ENCODE results near the gene TGM4.

The TGM4 gene

DNA sequence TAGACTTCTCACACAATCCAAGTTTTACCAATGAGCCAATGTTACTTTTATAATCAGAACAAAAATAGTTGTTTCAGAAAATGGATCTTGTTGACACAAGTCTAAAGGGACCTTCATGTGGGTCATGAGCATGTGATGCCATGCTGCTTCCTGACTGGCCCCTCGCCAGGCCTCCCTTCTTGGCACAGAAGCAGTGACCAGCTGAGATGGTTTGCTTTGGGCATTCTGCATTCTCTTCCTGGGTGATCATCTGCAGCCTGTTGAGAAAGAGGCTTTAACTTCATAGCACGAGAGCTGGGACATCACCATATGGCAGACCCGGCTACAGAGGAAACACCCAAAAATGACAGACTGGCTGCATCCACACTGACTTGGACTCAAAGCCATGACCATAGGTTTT, 45.7 kb downstream of the TGM4 start:
- Histone ChIP-seq H3K9ac (no peak overlapping the region), H2AFZ (ENCODE audit: low read depth) (no peak overlapping the region), H3K4me2 (no peak overlapping the region), H3K36me3 (ENCODE audit: insufficient read depth) (no peaks in the 10 kb centered on the region), H3K79me2 (ENCODE audit: insufficient read depth, low read depth) (no peaks in the 10 kb centered on the region), H3K4me3 (IDR thresholded peaks at IDR 0.05; ENCODE audit: insufficient read depth, low read depth, low read length) (no peak overlapping the region), H3K4me1 (ENCODE audit: low read depth, poor library complexity, severe bottlenecking) (no peaks in the 10 kb centered on the region), H3K27ac (no peak overlapping the region), H3K27me3 (ENCODE audit: insufficient read depth, low read depth) (no peaks in the 10 kb centered on the region), H4K20me1 (ENCODE audit: insufficient read depth) (no peaks in the 10 kb centered on the region)
- TF ChIP-seq, protein P1, sequence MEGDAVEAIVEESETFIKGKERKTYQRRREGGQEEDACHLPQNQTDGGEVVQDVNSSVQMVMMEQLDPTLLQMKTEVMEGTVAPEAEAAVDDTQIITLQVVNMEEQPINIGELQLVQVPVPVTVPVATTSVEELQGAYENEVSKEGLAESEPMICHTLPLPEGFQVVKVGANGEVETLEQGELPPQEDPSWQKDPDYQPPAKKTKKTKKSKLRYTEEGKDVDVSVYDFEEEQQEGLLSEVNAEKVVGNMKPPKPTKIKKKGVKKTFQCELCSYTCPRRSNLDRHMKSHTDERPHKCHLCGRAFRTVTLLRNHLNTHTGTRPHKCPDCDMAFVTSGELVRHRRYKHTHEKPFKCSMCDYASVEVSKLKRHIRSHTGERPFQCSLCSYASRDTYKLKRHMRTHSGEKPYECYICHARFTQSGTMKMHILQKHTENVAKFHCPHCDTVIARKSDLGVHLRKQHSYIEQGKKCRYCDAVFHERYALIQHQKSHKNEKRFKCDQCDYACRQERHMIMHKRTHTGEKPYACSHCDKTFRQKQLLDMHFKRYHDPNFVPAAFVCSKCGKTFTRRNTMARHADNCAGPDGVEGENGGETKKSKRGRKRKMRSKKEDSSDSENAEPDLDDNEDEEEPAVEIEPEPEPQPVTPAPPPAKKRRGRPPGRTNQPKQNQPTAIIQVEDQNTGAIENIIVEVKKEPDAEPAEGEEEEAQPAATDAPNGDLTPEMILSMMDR (conservative IDR thresholded peaks at IDR 0.05; ENCODE audit: low read depth, low read length): no peak

DNA sequence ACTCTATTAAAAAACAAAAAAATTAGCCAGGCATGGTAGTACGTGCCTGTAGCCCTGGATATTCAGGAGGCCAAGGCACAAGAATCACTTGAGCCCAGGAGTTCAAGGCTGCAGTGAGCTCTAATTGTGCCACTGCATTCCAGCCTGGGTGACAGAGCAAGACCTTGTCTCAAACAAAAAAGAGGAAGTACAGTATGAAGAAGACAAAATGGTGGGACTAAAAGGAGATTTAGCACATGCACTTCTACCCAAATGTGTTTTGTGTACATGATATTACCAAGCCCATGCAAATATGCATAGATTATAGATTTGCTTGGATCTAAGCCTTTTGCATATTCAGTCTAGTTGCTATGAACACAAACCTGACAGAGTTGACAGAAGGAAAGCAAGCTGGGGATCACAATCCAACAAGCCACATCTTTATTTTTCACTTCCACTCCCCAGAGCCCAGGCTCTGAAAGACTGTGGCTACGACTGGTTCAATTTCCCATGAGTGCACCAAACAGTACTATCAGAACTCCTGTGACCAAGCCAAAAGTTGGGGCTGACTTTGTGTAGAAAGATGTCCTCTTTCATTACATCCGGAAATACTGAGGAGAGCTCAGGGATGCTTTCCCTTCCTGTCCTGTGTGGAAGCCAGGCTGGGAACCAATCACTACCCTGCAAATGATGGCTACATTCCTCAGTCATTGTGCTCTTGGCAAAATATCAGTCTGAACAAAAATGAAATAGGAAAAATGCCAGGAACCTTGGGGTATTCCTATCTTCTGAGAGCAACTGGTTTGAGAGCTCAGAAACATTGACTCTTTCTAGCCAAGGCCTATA, 49.4 kb downstream of the TGM4 start:
- no peak overlapping the region for H3K4me2 ChIP-seq
- no peak overlapping the region for H2AFZ ChIP-seq (ENCODE audit: low read depth)
- TF ChIP-seq, protein P1 (conservative IDR thresholded peaks at IDR 0.05; ENCODE audit: low read depth, low read length): no peak
- no peaks in the 10 kb centered on the region for H3K36me3 ChIP-seq (ENCODE audit: insufficient read depth)
- no peaks in the 10 kb centered on the region for H3K27me3 ChIP-seq (ENCODE audit: insufficient read depth, low read depth)
- no peak overlapping the region for H3K27ac ChIP-seq
- no peaks in the 10 kb centered on the region for H3K79me2 ChIP-seq (ENCODE audit: insufficient read depth, low read depth)
- no peaks in the 10 kb centered on the region for H4K20me1 ChIP-seq (ENCODE audit: insufficient read depth)
- no peak overlapping the region for H3K4me3 ChIP-seq (IDR thresholded peaks at IDR 0.05; ENCODE audit: insufficient read depth, low read depth, low read length)
- H3K9ac ChIP-seq: no peak overlapping the region
- no peaks in the 10 kb centered on the region for H3K4me1 ChIP-seq (ENCODE audit: low read depth, poor library complexity, severe bottlenecking)

DNA sequence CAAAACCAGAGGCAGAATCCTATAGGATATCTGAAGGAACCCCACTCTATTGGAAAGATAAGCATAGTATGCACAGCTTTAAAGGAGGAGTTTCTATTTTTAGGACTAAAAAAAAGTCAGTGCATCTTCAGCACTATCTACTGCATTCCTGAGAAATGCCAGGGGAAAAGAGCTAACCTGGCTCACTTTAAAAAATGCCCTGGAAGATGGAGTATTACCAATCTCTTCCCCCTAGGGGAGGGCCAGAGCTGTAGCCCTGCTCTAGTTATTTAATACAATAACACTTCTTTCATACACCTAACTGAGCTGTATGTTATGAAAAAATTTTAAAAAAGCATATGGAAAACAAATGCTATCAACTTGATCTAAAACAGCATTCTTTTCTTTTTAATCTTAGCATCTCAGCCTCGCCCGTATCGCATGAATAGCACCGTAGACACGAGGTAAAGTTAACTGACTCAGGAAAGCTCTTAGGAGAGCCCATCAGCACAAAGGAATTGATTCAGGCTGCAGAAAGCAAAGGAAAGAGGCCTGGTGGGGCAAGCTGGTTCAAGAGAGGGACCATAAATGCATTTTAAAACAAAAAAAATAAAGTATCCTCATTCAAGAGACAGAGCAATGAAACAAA, 50.2 kb downstream of the TGM4 start:
- Histone ChIP-seq H2AFZ (ENCODE audit: low read depth) (no peak overlapping the region), H3K27ac (no peak overlapping the region), H3K36me3 (ENCODE audit: insufficient read depth) (no peaks in the 10 kb centered on the region), H4K20me1 (ENCODE audit: insufficient read depth) (no peaks in the 10 kb centered on the region), H3K4me1 (ENCODE audit: low read depth, poor library complexity, severe bottlenecking) (no peaks in the 10 kb centered on the region), H3K79me2 (ENCODE audit: insufficient read depth, low read depth) (no peaks in the 10 kb centered on the region), H3K27me3 (ENCODE audit: insufficient read depth, low read depth) (no peaks in the 10 kb centered on the region), H3K4me3 (IDR thresholded peaks at IDR 0.05; ENCODE audit: insufficient read depth, low read depth, low read length) (no peak overlapping the region), H3K9ac (no peak overlapping the region), H3K4me2 (no peak overlapping the region)
- TF ChIP-seq, protein P1 (conservative IDR thresholded peaks at IDR 0.05; ENCODE audit: low read depth, low read length): no peak

DNA sequence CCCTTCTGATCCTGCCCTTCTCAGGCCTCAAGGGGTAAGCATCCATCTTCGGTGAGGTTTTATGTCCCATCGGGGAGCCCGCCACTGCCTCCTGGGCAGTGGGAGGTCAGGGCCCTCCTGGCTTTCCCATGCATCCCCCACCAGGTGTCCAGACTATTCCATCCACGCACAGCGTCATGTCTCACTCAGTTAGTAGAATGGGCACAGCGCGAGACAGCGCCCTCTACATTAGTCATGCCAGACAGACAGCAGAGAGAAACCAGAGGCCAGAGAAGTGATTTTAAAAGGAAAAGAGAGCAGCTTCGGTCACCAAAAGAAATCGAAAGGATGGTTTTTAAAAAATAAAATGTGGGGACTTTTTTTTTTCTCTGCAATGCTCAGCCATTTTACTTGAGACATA, 51.8 kb downstream of the TGM4 start:
- Histone ChIP-seq H4K20me1 (ENCODE audit: insufficient read depth) (no peaks in the 10 kb centered on the region), H2AFZ (ENCODE audit: low read depth) (no peak overlapping the region), H3K9ac (no peak overlapping the region), H3K4me3 (IDR thresholded peaks at IDR 0.05; ENCODE audit: insufficient read depth, low read depth, low read length) (no peak overlapping the region), H3K4me1 (ENCODE audit: low read depth, poor library complexity, severe bottlenecking) (no peaks in the 10 kb centered on the region), H3K36me3 (ENCODE audit: insufficient read depth) (no peaks in the 10 kb centered on the region), H3K4me2 (no peak overlapping the region), H3K79me2 (ENCODE audit: insufficient read depth, low read depth) (no peaks in the 10 kb centered on the region), H3K27ac (no peak overlapping the region), H3K27me3 (ENCODE audit: insufficient read depth, low read depth) (no peaks in the 10 kb centered on the region)
- TF ChIP-seq, protein P1 (conservative IDR thresholded peaks at IDR 0.05; ENCODE audit: low read depth, low read length): no peak
